ENCODE measurements around the gene G6PC3.

The G6PC3 gene

GRCh38 chr17:44122816-44123355 is 52.4 kb downstream of the G6PC3 start:
- peak; percentile 70 for DNase-seq

GRCh38 chr17:44123356-44124117 is 53.0 kb downstream of the G6PC3 start, which contains the start of gene HDAC5:
Gene HDAC5 (minus strand): TSS chr17:44123641. CDS start chr17:44117515, 6,126 bp downstream.
- DNase-seq: peak; percentile 97

- DNase-seq: no peak
These were observed 53.5 kb downstream of the G6PC3 start for GRCh38 chr17:44124118-44124438.

Measured in right kidney (tissue), 1 donor.